MV-4-11 (cell line): Measurements from ENCODE around the gene GNGT1.

Experiments used
- DNase-seq: peaks from one replicate; lab custom pipeline; 2025; lab: John Stamatoyannopoulos, UW

Gene GNGT1

DNA sequence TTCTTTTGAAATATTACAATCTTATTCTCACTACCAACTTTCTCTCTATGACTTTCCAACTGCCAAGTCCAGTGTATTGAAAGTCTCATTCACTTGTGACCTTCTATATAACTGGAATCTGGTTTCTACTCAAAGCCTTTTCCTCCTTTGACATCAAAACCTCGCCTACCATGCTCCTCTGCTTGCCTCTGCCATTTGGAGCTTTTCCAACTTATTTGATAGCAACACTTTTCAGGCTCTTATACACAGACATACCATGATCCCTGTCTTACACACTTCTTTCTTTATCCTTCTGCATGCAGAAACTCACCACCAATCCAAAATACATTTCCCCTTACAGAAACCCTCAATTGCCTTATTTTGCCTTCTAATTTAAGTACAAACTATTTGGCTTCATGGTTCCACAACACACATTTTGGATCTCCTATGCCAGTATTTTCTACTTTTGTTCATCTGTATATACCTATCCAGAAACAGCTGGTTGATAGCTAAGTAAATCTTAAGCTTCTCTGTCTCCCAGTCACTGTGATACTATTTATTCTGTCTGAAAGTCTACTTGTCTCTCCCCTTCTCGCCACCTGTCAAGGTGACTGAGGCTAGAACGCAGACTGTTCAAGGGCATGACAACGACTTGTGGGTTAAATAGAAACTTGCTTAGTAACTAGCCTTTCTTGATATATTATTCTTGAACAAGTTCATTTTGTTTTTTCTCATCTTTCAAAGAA, 37.6 kb downstream of the GNGT1 start:
- DNase-seq, result no peak

DNA sequence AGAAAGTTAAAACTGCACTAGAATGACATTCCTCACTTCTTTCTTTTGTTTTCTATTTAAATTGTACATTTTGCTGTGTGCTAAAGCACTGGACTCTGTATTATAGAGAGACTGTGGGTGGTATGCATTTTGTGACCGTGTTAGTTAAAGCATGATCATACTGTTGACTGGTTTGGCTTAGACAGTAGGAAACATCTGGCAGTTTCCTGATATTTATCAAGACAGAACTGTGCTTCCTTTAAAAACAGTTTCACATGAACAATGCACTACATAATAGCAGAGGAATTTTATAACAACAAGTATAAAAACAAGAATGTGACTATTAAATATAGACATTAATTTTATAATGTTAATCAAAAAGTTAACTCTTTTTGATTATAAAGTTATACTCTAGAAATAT, 38.3 kb downstream of the GNGT1 start:
- no peak for DNase-seq

DNA sequence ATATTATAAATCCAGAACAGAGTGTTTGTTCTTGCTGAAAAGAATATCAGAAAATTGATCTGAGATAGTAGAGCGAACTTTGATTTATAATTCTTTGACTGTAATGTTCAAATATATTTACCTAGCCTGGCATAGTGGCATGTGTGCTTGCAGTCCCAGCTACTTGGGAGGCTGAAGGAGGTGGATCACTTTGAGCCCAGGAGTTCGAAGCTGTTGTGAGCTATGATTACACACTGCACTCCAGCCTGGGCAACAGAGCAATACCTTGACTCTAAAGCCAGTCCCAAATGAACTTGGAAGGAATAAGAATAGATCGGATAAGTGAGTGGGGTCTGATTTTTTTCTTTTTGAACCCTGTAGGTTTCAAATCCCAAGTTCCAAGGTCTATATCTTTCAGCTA, 38.7 kb downstream of the GNGT1 start:
- DNase-seq, result no peak

GRCh38 chr7:93945756-93946535, 39.6 kb downstream of the GNGT1 start:
- DNase-seq, result no peak

- DNase-seq, result no peak
Measured at GRCh38 chr7:93948106-93948505, 41.7 kb downstream of the GNGT1 start.

DNA sequence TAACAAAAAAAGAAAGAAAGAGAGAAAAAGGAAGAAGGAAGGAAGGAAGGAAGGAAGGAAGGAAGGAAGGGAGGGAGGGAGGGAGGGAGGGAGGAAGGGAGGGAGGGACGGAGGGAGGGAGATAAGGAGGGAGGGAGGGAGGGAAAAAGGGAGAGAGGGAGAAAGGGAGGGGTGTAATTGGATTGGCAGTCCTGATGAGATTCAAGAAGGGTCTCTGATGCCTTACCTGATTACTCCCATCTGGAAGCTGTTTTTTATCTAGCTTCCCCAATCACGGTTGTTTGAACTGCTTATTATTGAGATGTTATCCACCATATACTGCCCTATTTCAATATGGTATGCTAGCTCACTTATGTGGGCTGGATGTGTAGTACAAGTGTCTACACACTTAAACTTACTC, 42.5 kb downstream of the GNGT1 start:
- no peak for DNase-seq

DNA sequence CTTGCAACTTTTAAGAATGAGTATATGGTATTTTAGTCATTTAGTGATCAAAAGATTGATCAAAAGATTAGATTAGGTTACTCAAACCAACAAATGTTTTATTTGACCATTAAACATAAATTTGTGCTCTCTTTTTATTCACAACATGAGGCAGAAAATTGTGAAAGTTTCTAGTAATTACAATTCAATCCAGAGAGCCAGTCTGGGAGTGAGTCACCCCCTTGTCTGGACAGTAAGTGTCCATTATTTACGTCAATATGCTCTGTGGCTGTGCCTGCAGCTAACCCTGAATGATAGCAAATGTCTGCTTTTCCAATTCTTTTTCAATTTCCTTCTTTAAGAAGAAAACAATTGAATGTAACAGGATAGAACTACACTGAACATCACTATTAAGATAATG, 43.1 kb downstream of the GNGT1 start:
- DNase-seq, result no peak

- no peak for DNase-seq
Measured at GRCh38 chr7:93955304-93955703, 48.9 kb downstream of the GNGT1 start.

- no peak for DNase-seq
Measured at GRCh38 chr7:93957767-93958166, 51.4 kb downstream of the GNGT1 start.

- no peak for DNase-seq
Measured at GRCh38 chr7:93958216-93958615, 51.8 kb downstream of the GNGT1 start.

DNA sequence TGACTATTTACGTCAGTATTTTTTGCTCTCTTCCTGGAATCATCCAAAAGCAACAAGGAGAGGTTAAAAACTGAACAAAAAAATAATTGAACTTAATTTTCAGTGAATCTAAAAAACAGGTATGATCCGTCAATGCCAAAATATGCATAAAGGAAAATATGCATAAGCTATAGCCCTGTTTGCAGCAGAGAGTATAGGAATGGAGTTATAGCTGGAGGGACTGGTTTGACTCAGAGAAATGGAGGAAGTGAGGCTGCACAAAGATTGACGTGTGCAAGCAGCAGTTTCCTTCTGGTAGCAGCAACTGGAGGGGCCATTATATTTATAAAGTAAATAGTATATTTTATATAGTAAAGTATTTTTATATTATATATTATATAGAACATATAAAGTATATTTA, 52.3 kb downstream of the GNGT1 start:
- DNase-seq, result no peak
